Erythroblast (primary cell): ENCODE measurements around the gene PTPN1.
"Not testable (repeated sequence)": the region's sequence is repeated elsewhere in the genome, so short reads cannot be mapped to it uniquely, and the experiment has no call there.

ENCODE experiments used
- DNase-seq, 2 experiments: peaks; one replicate each; lab custom pipeline; 2025; lab: John Stamatoyannopoulos, UW
- GATA1 ChIP-seq: IDR thresholded peaks from 2 replicates; pipeline ENCODE4 v1.6.1; 2011; ENCODE audit warnings: low read depth, mild to moderate bottlenecking, control low read depth, low read length, moderate library complexity
- POLR2A ChIP-seq: IDR thresholded peaks from 2 replicates; pipeline ENCODE4 v1.6.1; 2011; ENCODE audit warnings: mild to moderate bottlenecking, low read length

The PTPN1 gene

GRCh38 chr20:50491926-50492634 is 18.1 kb upstream of the PTPN1 start:
- peak; percentile 39 to 62 for DNase-seq
- no peak for TF ChIP-seq POLR2A
- TF ChIP-seq GATA1 = no peak

DNA sequence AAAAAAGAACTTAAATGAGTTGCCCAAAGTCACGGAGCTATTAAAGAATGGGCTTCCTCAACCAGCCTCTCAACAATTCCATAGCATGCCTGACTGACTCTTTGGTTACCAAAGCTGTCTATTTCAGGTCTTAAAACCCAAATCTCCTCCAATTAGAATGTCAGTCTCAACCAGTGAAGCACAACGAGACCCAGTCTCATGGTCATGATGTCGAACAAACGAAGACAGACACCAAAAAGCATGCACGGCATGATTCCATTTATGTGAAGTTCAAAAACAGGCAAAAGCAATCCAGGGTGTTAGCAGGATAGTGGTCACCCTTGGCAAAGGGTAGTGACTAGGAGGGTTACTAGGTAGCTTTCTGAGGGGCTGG is 16.3 kb upstream of the PTPN1 start:
- TF ChIP-seq POLR2A (no peak), GATA1 (no peak)
- no peak for DNase-seq

GRCh38 chr20:50494428-50494827 is 15.8 kb upstream of the PTPN1 start:
- no peak for TF ChIP-seq POLR2A
- DNase-seq = no peak

DNA sequence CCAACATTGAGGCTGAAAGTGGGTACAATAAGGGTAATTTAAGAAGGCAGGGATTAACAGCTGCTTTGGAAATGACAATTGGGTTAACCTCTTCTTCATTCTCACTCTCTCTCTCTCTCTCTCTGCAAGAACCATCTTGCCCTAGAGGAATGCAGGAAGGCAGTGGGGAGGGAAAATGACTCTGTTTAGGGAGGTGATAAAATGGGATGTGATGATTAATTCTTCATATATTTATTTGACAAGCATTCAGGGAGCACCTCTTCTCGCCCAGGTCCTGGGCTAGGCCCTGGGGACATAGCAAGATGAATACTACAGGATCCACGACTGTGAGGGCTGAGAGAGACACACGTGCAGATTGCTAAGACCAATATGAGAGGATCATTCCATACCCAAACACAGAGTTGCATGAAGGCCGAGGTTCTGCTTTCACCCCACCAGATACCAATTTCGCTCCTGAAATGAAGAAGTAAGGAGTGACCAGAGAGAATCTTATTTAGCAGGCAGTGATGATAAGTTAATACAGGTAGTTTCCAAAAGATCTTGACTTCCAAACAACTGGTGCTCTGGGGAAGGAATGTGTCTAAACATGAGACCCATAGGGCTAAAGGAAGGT is 13.3 kb upstream of the PTPN1 start:
- DNase-seq = no peak
- TF ChIP-seq GATA1 = no peak
- no peak for TF ChIP-seq POLR2A

GRCh38 chr20:50498071-50498776 is 12.0 kb upstream of the PTPN1 start:
- no peak for DNase-seq
- TF ChIP-seq GATA1 = no peak

DNA sequence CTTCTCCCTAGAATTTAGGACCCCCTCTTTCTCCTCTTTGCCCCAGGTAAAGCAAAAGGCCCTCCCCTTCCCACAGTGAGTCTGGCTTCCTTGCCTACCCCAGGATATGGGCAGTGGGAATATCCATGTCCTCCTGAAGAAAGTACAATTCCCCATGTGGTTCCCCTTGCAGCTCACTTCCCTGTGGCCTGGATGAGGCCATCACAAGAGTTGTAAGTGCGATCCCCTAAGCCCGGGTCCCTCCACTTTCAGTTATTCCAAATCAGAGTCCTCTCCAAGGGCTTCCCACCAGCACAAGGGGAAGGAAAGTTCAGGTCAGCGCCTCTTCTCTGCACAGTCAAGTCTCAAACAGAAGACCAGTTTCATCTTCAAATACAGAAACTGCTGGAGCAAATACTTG is 10.2 kb upstream of the PTPN1 start:
- TF ChIP-seq GATA1 = no peak
- no peak for TF ChIP-seq POLR2A
- no peak for DNase-seq

GRCh38 chr20:50501972-50502745 is 8.0 kb upstream of the PTPN1 start:
- no peak for DNase-seq
- TF ChIP-seq POLR2A (no peak), GATA1 (no peak)

- no peak for TF ChIP-seq GATA1
- TF ChIP-seq POLR2A = no peak
- no peak for DNase-seq
Measured at GRCh38 chr20:50504231-50504823, 5.9 kb upstream of the PTPN1 start.

DNA sequence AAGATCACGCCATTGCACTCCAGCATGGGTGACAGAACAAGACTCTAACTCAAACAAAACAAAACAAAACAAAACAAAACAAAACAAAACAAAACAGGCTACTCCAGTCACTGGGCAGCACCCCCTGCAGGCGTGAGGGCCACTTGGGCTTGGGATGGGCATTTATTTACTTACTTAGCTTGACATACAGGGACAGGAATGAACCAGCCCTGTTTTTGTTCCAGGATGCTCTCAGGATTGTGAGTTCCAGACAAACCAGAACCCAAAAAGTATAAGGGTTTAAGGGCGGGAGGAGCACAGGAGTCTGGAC is 4.0 kb upstream of the PTPN1 start:
- peak in 1 of 2 experiments; percentile 16 for DNase-seq
- TF ChIP-seq POLR2A = no peak
- TF ChIP-seq GATA1 = no peak

DNA sequence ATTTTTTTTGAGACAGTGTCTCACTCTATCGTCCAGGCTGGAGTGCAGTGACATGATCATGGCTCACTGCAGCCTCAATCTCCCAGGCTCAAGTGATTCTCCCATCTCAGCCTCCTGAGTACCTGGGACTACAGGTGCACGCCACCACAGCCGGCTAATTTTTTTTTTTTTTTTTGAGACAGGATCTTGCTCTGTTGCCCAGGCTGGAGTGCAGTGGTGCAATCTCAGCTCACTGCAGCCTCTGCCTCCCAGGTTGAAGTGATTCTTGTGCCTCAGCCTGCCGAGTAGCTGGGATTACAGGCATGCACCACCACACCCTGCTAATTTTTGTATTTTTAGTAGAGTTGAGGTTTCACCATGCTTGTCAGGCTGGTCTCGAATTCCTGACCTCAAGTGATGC is 2.4 kb upstream of the PTPN1 start:
- DNase-seq = not testable (repeated sequence)

DNA sequence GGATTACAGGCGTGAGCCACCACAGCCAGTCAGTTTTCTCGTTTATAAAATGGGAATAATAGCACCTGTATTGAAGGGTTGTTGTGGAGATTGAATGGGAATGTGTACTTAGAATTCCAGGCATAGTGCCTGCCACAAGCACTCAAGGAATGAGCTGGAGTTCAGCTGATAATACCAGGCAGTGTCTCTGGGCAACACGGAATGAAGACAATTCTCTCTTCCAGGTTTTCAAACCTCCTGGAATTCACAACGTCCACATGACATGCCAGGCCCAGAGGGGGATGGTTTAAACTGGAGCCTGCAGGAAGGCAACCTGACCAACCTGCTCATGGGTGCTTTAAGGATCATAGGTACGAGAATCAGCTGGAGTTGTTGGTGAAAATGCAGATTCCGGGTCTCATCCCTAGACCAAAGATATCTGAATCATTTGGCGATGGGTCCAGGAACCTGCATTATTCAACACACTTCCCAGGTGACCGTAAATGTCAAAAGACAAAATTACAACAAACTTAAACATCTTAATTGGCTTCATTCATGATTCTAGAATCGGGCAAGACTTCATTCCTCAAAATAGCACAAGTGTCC is 1.9 kb upstream of the PTPN1 start:
- DNase-seq = no peak
- TF ChIP-seq GATA1 = no peak
- TF ChIP-seq POLR2A = no peak

- peak; percentile 60 to 62 for DNase-seq
- TF ChIP-seq POLR2A (no peak), GATA1 (no peak)
Measured at GRCh38 chr20:50510706-50511542, 741 bp downstream of the PTPN1 start.

GRCh38 chr20:50512323-50512722 is 2.1 kb downstream of the PTPN1 start:
- no peak for DNase-seq
- TF ChIP-seq GATA1 = no peak
- no peak for TF ChIP-seq POLR2A
